ENCODE data around the gene SVOPL. TPM values are rescaled to one million over a fixed set of nuclear protein-coding genes. Genes with fewer than 3 reads are reported as not detected.

SVOPL gene
- total and polyA plus RNA-seq, 9 of the 15 experiments (the other 6 are each of a cell fraction or from before 2014, with no cell fraction given): 0.13 to 0.42 (median 0.20) TPM; not detected in 6

DNA sequence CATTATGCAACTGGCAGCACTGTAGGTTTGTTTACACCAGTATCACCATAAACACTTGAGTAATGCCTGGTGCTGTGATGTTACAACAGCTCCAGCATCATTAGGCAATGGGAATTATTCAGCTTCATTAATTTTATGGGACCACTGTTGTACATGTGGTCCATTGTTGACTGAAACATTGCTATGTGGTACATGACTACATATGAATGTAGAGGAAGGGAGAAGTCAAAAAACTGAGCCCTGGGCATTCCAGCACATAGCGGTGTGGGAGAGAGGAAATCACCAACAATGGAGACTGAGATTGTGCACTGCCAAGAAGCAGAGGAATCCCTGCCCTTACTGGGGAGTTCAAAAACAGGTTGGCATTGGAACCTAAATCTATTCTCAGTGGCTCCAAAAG is 152.1 kb downstream of the SVOPL start (continued):
- TF ChIP-seq SRSF1 (IDR thresholded peaks at IDR 0.05; ENCODE audit: low read depth, low read length) (no peak), SMAD2 (IDR thresholded peaks at IDR 0.05; ENCODE audit: low read depth, low read length) (no peak), RCOR1 (IDR thresholded peaks at IDR 0.05; ENCODE audit: borderline replicate concordance in 1 of 2, low read depth in 2 of 2, low read length in 2 of 2) (no peak)

DNA sequence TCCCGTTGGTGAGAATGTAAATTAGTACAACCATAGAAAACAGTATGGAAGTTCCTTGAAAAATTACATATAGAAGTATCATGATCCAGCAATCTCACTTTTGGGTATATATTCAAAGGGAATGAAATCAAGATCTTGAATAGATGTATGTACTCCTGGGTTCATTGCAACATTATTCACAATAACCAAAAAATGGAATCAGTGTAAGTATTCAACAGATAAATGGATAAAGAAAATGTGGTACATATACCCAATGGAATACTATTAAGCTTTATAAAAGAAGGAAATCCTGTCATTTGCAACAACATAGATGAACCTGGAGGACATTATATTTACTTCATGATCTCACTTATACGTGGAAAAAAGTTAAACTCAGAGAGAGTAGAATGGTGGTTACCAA is 154.3 kb downstream of the SVOPL start:
- 96% methylated on average over 2 of the region's 2 CpGs for WGBS (ENCODE audit: insufficient coverage, low coverage, missing lambda C conversion rate)
- Histone ChIP-seq H3K36me3 (ENCODE audit: control insufficient read depth, insufficient read depth, low read length) (peaks cover 81% of the 10 kb centered on the region), H3K9ac (ENCODE audit: insufficient read depth in 1 of 2, low read depth in 2 of 2, low read length in 2 of 2) (no peak overlapping the region), H3K27me3 (ENCODE audit: control insufficient read depth in 2 of 2, insufficient read depth in 2 of 2, low read length in 2 of 2) (no peaks in the 10 kb centered on the region), H3K4me1 (replicated peaks in 1 of 2; ENCODE audit: control insufficient read depth in 2 of 2, insufficient read depth in 2 of 2, low read length in 2 of 2) (no peaks in the 10 kb centered on the region), H3K4me3 (no peak overlapping the region), H3K9me1 (ENCODE audit: control insufficient read depth, insufficient read depth, low read length) (no peaks in the 10 kb centered on the region), H3K4me2 (ENCODE audit: insufficient read depth, low read length) (no peak overlapping the region), H3K27ac (ENCODE audit: extremely low read depth, low read depth, low read length) (no peak overlapping the region), H4K20me1 (replicated peaks; ENCODE audit: control insufficient read depth, insufficient read depth, low read length) (no peaks in the 10 kb centered on the region), H3K9me3 (replicated peaks; ENCODE audit: control insufficient read depth, insufficient read depth, low read depth, low read length) (no peaks in the 10 kb centered on the region), H3K79me2 (ENCODE audit: control insufficient read depth, insufficient read depth, low read length) (peaks cover 5% of the 10 kb centered on the region; the same call in 1 of the 3 replicates), H2AFZ (ENCODE audit: low read depth, low read length) (no peak overlapping the region)
- intact Hi-C loops (cut with micrococcal nuclease) (no loop called here), in situ Hi-C loops (cut with MboI) (no loop called here)
- DNase-seq (ENCODE audit: extremely low read depth in 1 of 4, low spot score in 3 of 4) (no peak), ATAC-seq (no peak), FAIRE-seq (no peak)
- TF ChIP-seq, protein P1, sequence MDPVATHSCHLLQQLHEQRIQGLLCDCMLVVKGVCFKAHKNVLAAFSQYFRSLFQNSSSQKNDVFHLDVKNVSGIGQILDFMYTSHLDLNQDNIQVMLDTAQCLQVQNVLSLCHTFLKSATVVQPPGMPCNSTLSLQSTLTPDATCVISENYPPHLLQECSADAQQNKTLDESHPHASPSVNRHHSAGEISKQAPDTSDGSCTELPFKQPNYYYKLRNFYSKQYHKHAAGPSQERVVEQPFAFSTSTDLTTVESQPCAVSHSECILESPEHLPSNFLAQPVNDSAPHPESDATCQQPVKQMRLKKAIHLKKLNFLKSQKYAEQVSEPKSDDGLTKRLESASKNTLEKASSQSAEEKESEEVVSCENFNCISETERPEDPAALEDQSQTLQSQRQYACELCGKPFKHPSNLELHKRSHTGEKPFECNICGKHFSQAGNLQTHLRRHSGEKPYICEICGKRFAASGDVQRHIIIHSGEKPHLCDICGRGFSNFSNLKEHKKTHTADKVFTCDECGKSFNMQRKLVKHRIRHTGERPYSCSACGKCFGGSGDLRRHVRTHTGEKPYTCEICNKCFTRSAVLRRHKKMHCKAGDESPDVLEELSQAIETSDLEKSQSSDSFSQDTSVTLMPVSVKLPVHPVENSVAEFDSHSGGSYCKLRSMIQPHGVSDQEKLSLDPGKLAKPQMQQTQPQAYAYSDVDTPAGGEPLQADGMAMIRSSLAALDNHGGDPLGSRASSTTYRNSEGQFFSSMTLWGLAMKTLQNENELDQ (CRISPR knock-in tag; IDR thresholded peaks at IDR 0.05; ENCODE audit: borderline replicate concordance): no peak
- TF ChIP-seq NFYB (IDR thresholded peaks at IDR 0.05; ENCODE audit: extremely low read depth, insufficient read length): no peak
- TF ChIP-seq ZNF507 (tag; conservative IDR thresholded peaks at IDR 0.05): no peak
- TF ChIP-seq ZNF586 (CRISPR knock-in tag; conservative IDR thresholded peaks at IDR 0.05): no peak
- BruUV-seq (replicated peaks): no TSS peak
- ChIA-PET POLR2A (no interaction called here), CTCF (ENCODE audit: low intra/inter-chr PET ratio) (no interaction called here)

Data from K562 (cell line).